Keratinocyte (primary cell): ENCODE data around the gene CHRNG. TPM values are rescaled to one million over a fixed set of nuclear protein-coding genes. Genes with fewer than 3 reads are reported as not detected.

ENCODE experiments used
- DNase-seq: peaks from one replicate; pipeline ENCODE4 v3.0.0-alpha.2; 2011; ENCODE audit warnings: low read depth, missing footprints, low spot score
- FAIRE-seq: peaks from 2 replicates; lab custom pipeline; 2011; peaks lifted over from hg19 to GRCh38; lab: Jason Lieb, UNC
- H2AFZ ChIP-seq: 2 replicates; pipeline ENCODE4 v1.6.0; 2012; ENCODE audit warnings: low read length, control low read depth, inconsistent platforms; ENCODE audit not compliant: control insufficient read depth
- H3K27ac ChIP-seq: 2 replicates; pipeline ENCODE4 v1.5.1; 2011; ENCODE audit warnings: low read length; ENCODE audit not compliant: control insufficient read depth, insufficient read depth
- H3K27me3 ChIP-seq: 3 replicates; pipeline ENCODE4 v1.6.0; 2011; ENCODE audit warnings: low read length; ENCODE audit not compliant: control insufficient read depth, insufficient read depth; ENCODE audit errors: extremely low read depth
- H3K36me3 ChIP-seq, 2 experiments: 2 replicates in 1 of 2; 3 replicates in 1 of 2; pipeline ENCODE4 v1.5.1; 2011; ENCODE audit warnings: low read length in 2 of 2, mild to moderate bottlenecking in 1 of 2; ENCODE audit not compliant: control insufficient read depth in 2 of 2, insufficient read depth in 2 of 2; ENCODE audit errors: extremely low read depth in 1 of 2
- H3K4me1 ChIP-seq: 3 replicates; pipeline ENCODE4 v1.5.1; 2011; ENCODE audit warnings: low read length; ENCODE audit not compliant: control insufficient read depth, insufficient read depth; ENCODE audit errors: extremely low read depth
- H3K4me2 ChIP-seq: 3 replicates; pipeline ENCODE4 v1.6.0; 2011; ENCODE audit warnings: low read depth, low read length; ENCODE audit not compliant: control insufficient read depth, insufficient read depth; ENCODE audit errors: extremely low read depth
- H3K4me3 ChIP-seq, 3 experiments: fragments of 200-600 bp in 1 of 3; sonication (generic) in 1 of 3; 2 replicates in 2 of 3; 3 replicates in 1 of 3; pipeline ENCODE4 v1.5.1; 2011 to 2016; ENCODE audit warnings: low read length in 3 of 3, mild to moderate bottlenecking in 3 of 3, control low read depth in 2 of 3, inconsistent platforms in 1 of 3, low read depth in 1 of 3, mixed read lengths in 1 of 3, mixed run types in 1 of 3, moderate library complexity in 1 of 3; ENCODE audit not compliant: control insufficient read depth in 2 of 3, insufficient read depth in 2 of 3; ENCODE audit errors: extremely low read depth in 1 of 3
- H3K79me2 ChIP-seq: 2 replicates; pipeline ENCODE4 v1.6.0; 2012; ENCODE audit warnings: low read length; ENCODE audit not compliant: control insufficient read depth, insufficient read depth
- H3K9ac ChIP-seq: 3 replicates; pipeline ENCODE4 v1.6.0; 2011; ENCODE audit warnings: low read length; ENCODE audit not compliant: control insufficient read depth, insufficient read depth; ENCODE audit errors: extremely low read depth
- H3K9me1 ChIP-seq: 3 replicates; pipeline ENCODE4 v1.6.0; 2011; ENCODE audit warnings: low read length; ENCODE audit not compliant: control insufficient read depth, insufficient read depth; ENCODE audit errors: extremely low read depth
- H3K9me3 ChIP-seq: 2 replicates; pipeline ENCODE4 v1.5.1; 2012; ENCODE audit warnings: low read depth, low read length; ENCODE audit not compliant: control insufficient read depth
- H4K20me1 ChIP-seq: 3 replicates; pipeline ENCODE4 v1.6.0; 2011; ENCODE audit warnings: low read length; ENCODE audit not compliant: control insufficient read depth, insufficient read depth; ENCODE audit errors: extremely low read depth
- CTCF ChIP-seq, 3 experiments: IDR thresholded peaks in 1 of 3; conservative IDR thresholded peaks in 1 of 3; optimal IDR thresholded peaks in 1 of 3; 2 replicates in 2 of 3; 3 replicates in 1 of 3; pipeline versions ENCODE3 to v1.5.1; 2011; ENCODE audit warnings: low read length in 3 of 3, mild to moderate bottlenecking in 3 of 3, moderate library complexity in 2 of 3, control low read depth in 1 of 3, inconsistent platforms in 1 of 3; ENCODE audit not compliant: insufficient read depth in 2 of 3; ENCODE audit errors: extremely low read depth in 1 of 3
- EZH2 ChIP-seq: IDR thresholded peaks from one replicate; pipeline ENCODE4 v1.6.1; 2012; ENCODE audit warnings: inconsistent platforms, mild to moderate bottlenecking, low read length, moderate library complexity
- dilution Hi-C: fragments of 300-500 bp; cut with MboI; formaldehyde crosslinking; loops from one replicate; pipeline ENCODE4 v1.7.0; 2020; ENCODE audit warnings: low sequenced_read_pairs; ENCODE audit not compliant: extremely low pct_ligation_motif_present
- polyA plus RNA-seq, 5 experiments: library from polyadenylated mRNA; depleted of rRNA in 3 of 5; stranded (reverse) in 3 of 5; stranded (forward) in 1 of 5; unstranded in 1 of 5; fragments of >200 nt; gene quantifications; 1 replicate in 1 of 5; 2 replicates in 3 of 5; 3 replicates in 1 of 5; pipeline versions ENCODE4 v1.2.1 to v1.2.3, GENCODE V29; 2011 to 2012; ENCODE audit warnings: missing spikeins in 2 of 5, low read depth in 1 of 5, low replicate concordance in 1 of 5

The CHRNG gene
- polyA plus RNA-seq, 1 donor (not counting 4 experiments of a cell fraction or from before 2014, with no cell fraction given) = not detected

DNA sequence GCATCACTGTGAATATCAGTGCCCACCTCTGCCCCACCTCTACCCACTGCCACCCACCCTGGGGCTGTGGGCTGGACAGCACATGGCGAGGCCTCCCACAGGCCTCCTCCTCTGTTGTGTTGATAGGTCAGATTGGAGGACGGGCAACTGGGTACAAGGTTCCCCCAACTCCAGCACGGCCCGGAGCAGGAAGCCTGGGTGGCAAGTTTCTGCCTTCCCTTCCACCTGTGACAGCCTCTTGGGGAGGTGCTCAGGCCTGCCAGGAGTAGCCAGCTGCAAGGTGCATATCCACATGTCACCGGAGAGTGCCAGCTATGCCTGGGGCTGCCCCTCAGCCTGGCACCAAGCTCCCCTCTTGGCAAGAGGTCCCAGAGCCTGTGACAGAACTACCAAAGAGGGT, 45.0 kb upstream of the CHRNG start:
- Histone ChIP-seq H4K20me1 (no peaks in the 10 kb centered on the region), H3K4me1 (no peaks in the 10 kb centered on the region), H3K79me2 (no peaks in the 10 kb centered on the region), H3K9me1 (no peaks in the 10 kb centered on the region), H3K27ac (no peak overlapping the region), H3K9me3 (no peaks in the 10 kb centered on the region), H3K4me3 (no peak overlapping the region), H3K36me3 (no peaks in the 10 kb centered on the region), H3K27me3 (peaks cover 2% of the 10 kb centered on the region), H2AFZ (no peak overlapping the region), H3K9ac (no peak overlapping the region), H3K4me2 (no peak overlapping the region)
- TF ChIP-seq EZH2 = no peak
- no peak for TF ChIP-seq CTCF (optimal IDR thresholded peaks at IDR 0.05 in 1 of 3, IDR thresholded peaks at IDR 0.05 in 1 of 3, conservative IDR thresholded peaks at IDR 0.05 in 1 of 3; ENCODE audit: extremely low read depth in 1 of 3, insufficient read depth in 2 of 3, low read length in 3 of 3)
- DNase-seq = no peak
- dilution Hi-C loops = no loop called here
- no peak for FAIRE-seq

DNA sequence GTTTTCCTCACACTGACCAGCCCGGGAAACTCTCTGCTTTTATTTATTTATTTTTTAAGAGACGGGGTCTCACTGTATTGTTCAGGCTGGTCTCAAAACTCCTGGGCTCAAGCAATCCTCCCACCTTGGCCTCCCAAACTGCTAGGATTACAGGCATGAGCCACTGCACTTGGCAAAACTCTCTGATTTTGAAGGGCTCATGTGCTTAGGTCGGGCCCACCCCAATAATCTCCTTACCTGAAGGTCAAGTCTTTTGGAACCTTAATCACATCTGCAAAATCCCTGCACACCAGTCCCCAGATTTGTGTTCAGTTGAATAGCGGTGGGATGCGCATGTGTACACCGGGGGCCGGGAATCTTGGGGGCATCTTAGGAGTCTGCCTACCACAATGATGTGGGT, 44.2 kb upstream of the CHRNG start:
- no peak overlapping the region for H3K9ac ChIP-seq
- no peak for FAIRE-seq
- no peaks in the 10 kb centered on the region for H3K9me1 ChIP-seq
- dilution Hi-C loops = no loop called here
- no peaks in the 10 kb centered on the region for H3K4me1 ChIP-seq
- TF ChIP-seq EZH2 (no peak), CTCF (optimal IDR thresholded peaks at IDR 0.05 in 1 of 3, IDR thresholded peaks at IDR 0.05 in 1 of 3, conservative IDR thresholded peaks at IDR 0.05 in 1 of 3; ENCODE audit: extremely low read depth in 1 of 3, insufficient read depth in 2 of 3, low read length in 3 of 3) (no peak)
- peaks cover 2% of the 10 kb centered on the region for H3K27me3 ChIP-seq
- no peak overlapping the region for H3K4me3 ChIP-seq
- no peak overlapping the region for H3K4me2 ChIP-seq
- no peaks in the 10 kb centered on the region for H4K20me1 ChIP-seq
- H3K79me2 ChIP-seq = no peaks in the 10 kb centered on the region
- H3K36me3 ChIP-seq = no peaks in the 10 kb centered on the region
- no peak overlapping the region for H3K27ac ChIP-seq
- no peak overlapping the region for H2AFZ ChIP-seq
- DNase-seq = no peak
- H3K9me3 ChIP-seq = no peaks in the 10 kb centered on the region
